H9 (cell line): ENCODE results near the gene PVR. TPM values are rescaled to one million over a fixed set of nuclear protein-coding genes. Genes with fewer than 3 reads are reported as not detected.

Experiments
- DNase-seq: peaks from one replicate; pipeline ENCODE4 v3.0.0-alpha.2; 2017
- H2AFZ ChIP-seq: one replicate; pipeline ENCODE4 v1.6.1; 2013; ENCODE audit warnings: mild to moderate bottlenecking, low read length, control low read depth, moderate library complexity
- H2AK5ac ChIP-seq: 2 replicates; pipeline ENCODE4 v1.6.1; 2013; ENCODE audit warnings: low read length, control low read depth, mixed read lengths; ENCODE audit not compliant: insufficient read length
- H2BK120ac ChIP-seq: one replicate; pipeline ENCODE4 v1.6.1; 2013; ENCODE audit warnings: low read depth, mild to moderate bottlenecking, low read length, control low read depth, inconsistent platforms; ENCODE audit not compliant: poor library complexity, severe bottlenecking
- H2BK12ac ChIP-seq: 2 replicates; pipeline ENCODE4 v1.6.1; 2013; ENCODE audit warnings: low read length, control low read depth, mixed read lengths, low read depth; ENCODE audit not compliant: insufficient read length
- H2BK15ac ChIP-seq: 2 replicates; pipeline ENCODE4 v1.6.1; 2013; ENCODE audit warnings: low read depth, low read length, control low read depth
- H2BK20ac ChIP-seq: one replicate; pipeline ENCODE4 v1.6.1; 2013; ENCODE audit warnings: low read depth, mild to moderate bottlenecking, low read length, control low read depth, inconsistent platforms; ENCODE audit not compliant: poor library complexity, severe bottlenecking
- H2BK5ac ChIP-seq: 2 replicates; pipeline ENCODE4 v1.6.1; 2013; ENCODE audit warnings: low read length, control low read depth, mixed read lengths; ENCODE audit not compliant: insufficient read length
- H3K14ac ChIP-seq: 2 replicates; pipeline ENCODE4 v1.6.1; 2013; ENCODE audit warnings: low read length, control low read depth; ENCODE audit not compliant: insufficient read depth
- H3K18ac ChIP-seq: 2 replicates; pipeline ENCODE4 v1.6.1; 2013; ENCODE audit warnings: low read depth, mild to moderate bottlenecking, mixed read lengths, low read length, control low read depth; ENCODE audit not compliant: insufficient read length
- H3K23ac ChIP-seq: 2 replicates; pipeline ENCODE4 v1.6.1; 2013; ENCODE audit warnings: low read length, control low read depth, mixed read lengths, low read depth; ENCODE audit not compliant: insufficient read length
- H3K23me2 ChIP-seq: 2 replicates; pipeline ENCODE4 v1.6.1; 2013; ENCODE audit warnings: low read depth, mild to moderate bottlenecking, mixed read lengths, low read length, control low read depth; ENCODE audit not compliant: insufficient read length, poor library complexity, severe bottlenecking
- H3K27ac ChIP-seq: 2 replicates; pipeline ENCODE4 v1.5.1; 2013; ENCODE audit warnings: low read length, control low read depth, mixed read lengths, low read depth; ENCODE audit not compliant: insufficient read length
- H3K27me3 ChIP-seq: 2 replicates; pipeline ENCODE4 v1.6.1; 2013; ENCODE audit warnings: low read length, control low read depth, inconsistent platforms; ENCODE audit not compliant: insufficient read depth
- H3K4ac ChIP-seq: 2 replicates; pipeline ENCODE4 v1.6.1; 2013; ENCODE audit warnings: low read depth, mild to moderate bottlenecking, control low read depth, inconsistent platforms, low read length, moderate library complexity
- H3K4me1 ChIP-seq: 2 replicates; pipeline ENCODE4 v1.6.1; 2013; ENCODE audit warnings: low read length, control low read depth, inconsistent platforms; ENCODE audit not compliant: insufficient read depth
- H3K4me2 ChIP-seq: 2 replicates; pipeline ENCODE4 v1.6.1; 2013; ENCODE audit warnings: low read length, control low read depth, mixed read lengths; ENCODE audit not compliant: insufficient read length, insufficient read depth
- H3K56ac ChIP-seq: 2 replicates; pipeline ENCODE4 v1.6.1; 2013; ENCODE audit warnings: low read depth, mild to moderate bottlenecking, mixed read lengths, low read length, control low read depth; ENCODE audit not compliant: insufficient read length
- H3K79me1 ChIP-seq: 2 replicates; pipeline ENCODE4 v1.6.1; 2013; ENCODE audit warnings: low read depth, mild to moderate bottlenecking, moderate library complexity, low read length, control low read depth, inconsistent platforms; ENCODE audit not compliant: insufficient read depth, poor library complexity, severe bottlenecking
- H3K79me2 ChIP-seq: 2 replicates; pipeline ENCODE4 v1.6.1; 2013; ENCODE audit warnings: low read length, control low read depth, inconsistent platforms; ENCODE audit not compliant: insufficient read depth
- H3K9ac ChIP-seq: 2 replicates; pipeline ENCODE4 v1.6.1; 2013; ENCODE audit warnings: low read length, control low read depth, mixed read lengths; ENCODE audit not compliant: insufficient read length; ENCODE audit errors: extremely low read depth
- H3K9me3 ChIP-seq: one replicate; pipeline ENCODE4 v1.6.1; 2013; ENCODE audit warnings: low read depth, low read length, inconsistent platforms; ENCODE audit not compliant: control insufficient read depth
- H3T11ph ChIP-seq: one replicate; pipeline ENCODE4 v1.6.1; 2013; ENCODE audit warnings: mild to moderate bottlenecking, low read length, control low read depth, inconsistent platforms
- H4K20me1 ChIP-seq: one replicate; pipeline ENCODE4 v1.6.1; 2013; ENCODE audit not compliant: control insufficient read depth, insufficient read length, insufficient read depth
- H4K5ac ChIP-seq: 2 replicates; pipeline ENCODE4 v1.6.1; 2013; ENCODE audit warnings: low read depth, mild to moderate bottlenecking, mixed read lengths, low read length, control low read depth; ENCODE audit not compliant: insufficient read length
- H4K8ac ChIP-seq: replicated peaks from 2 replicates; pipeline ENCODE4 v1.6.1; 2013; ENCODE audit warnings: low read length, control low read depth, mixed read lengths, low read depth; ENCODE audit not compliant: insufficient read length
- H4K91ac ChIP-seq: 2 replicates; pipeline ENCODE4 v1.6.1; 2013; ENCODE audit warnings: low read depth, mild to moderate bottlenecking, moderate library complexity, mixed read lengths, low read length, control low read depth; ENCODE audit not compliant: insufficient read length
- H3K27ac Mint-ChIP-seq, 3 experiments: 2 replicates in 2 of 3; 3 replicates in 1 of 3; pipeline ENCODE4 v1.8.0; 2020 to 2021; ENCODE audit warnings: mixed read lengths in 3 of 3, mild to moderate bottlenecking in 1 of 3, moderate library complexity in 1 of 3
- H3K27me3 Mint-ChIP-seq: 2 replicates; pipeline ENCODE4 v1.8.0; 2021; ENCODE audit warnings: low read depth, mild to moderate bottlenecking, moderate library complexity, mixed read lengths
- H3K36me3 Mint-ChIP-seq, 3 experiments: 2 replicates in 2 of 3; 3 replicates in 1 of 3; pipeline ENCODE4 v1.8.0; 2020 to 2021; ENCODE audit warnings: low read depth in 3 of 3, mixed read lengths in 3 of 3; ENCODE audit not compliant: insufficient read depth in 1 of 3
- H3K4me1 Mint-ChIP-seq, 2 experiments: 2 replicates each; pipeline ENCODE4 v1.8.0; 2020; ENCODE audit warnings: mixed read lengths in 2 of 2
- H3K4me3 Mint-ChIP-seq, 2 experiments: 2 replicates in 1 of 2; 3 replicates in 1 of 2; pipeline ENCODE4 v1.8.0; 2020 to 2021; ENCODE audit warnings: mild to moderate bottlenecking in 2 of 2, mixed read lengths in 2 of 2, moderate library complexity in 1 of 2
- H3K9me3 Mint-ChIP-seq, 2 experiments: 2 replicates in 1 of 2; 3 replicates in 1 of 2; pipeline ENCODE4 v1.8.0; 2020; ENCODE audit warnings: mild to moderate bottlenecking in 2 of 2, mixed read lengths in 2 of 2, moderate library complexity in 1 of 2
- CTCF ChIP-seq: fragments of 200-600 bp; sonication (generic); conservative IDR thresholded peaks from 3 replicates; pipeline ENCODE4 v1.8.0; 2021; ENCODE audit warnings: antibody characterized with exemption, mild to moderate bottlenecking
- WGBS: extraction: QIAGEN DNeasy Blood & Tissue Kit; methylation state at CpG from one replicate; pipeline ENCODE4 v1.1.7; 2013; ENCODE audit warnings: missing lambda C conversion rate, low lambda C conversion rate, mixed read lengths; ENCODE audit not compliant: insufficient read length; ENCODE audit errors: extremely low coverage; 5-methylcytosine and 5-hydroxymethylcytosine counted together
- total RNA-seq: library from RNA; stranded (reverse); gene quantifications from 2 replicates; pipeline ENCODE4 v1.2.1, GENCODE V29; 2021

Gene PVR
- total RNA-seq, 1 experiment from 2014 or later, result 29.2 TPM

- no peak overlapping the region for H2AK5ac ChIP-seq
- H3K4me2 ChIP-seq, result no peak overlapping the region
- no peak overlapping the region for H3K56ac ChIP-seq
- Mint-ChIP-seq H3K4me3 (no peak overlapping the region), H3K27me3 (no peaks in the 10 kb centered on the region; the same call in none of the 2 replicates), H3K4me1 (peaks cover 5 to 8% of the 10 kb centered on the region in 2 experiments), H3K9me3 (no peaks in the 10 kb centered on the region; a peak in 1 of 5 replicates), H3K27ac (no peak overlapping the region), H3K36me3 (no peaks in the 10 kb centered on the region)
- no peak overlapping the region for H3K4ac ChIP-seq
- no peak overlapping the region for H4K8ac ChIP-seq
- H2BK20ac ChIP-seq, result no peak overlapping the region
- H3K23ac ChIP-seq, result no peak overlapping the region
- no peaks in the 10 kb centered on the region for H3K79me2 ChIP-seq
- H3K18ac ChIP-seq, result no peak overlapping the region
- H3K14ac ChIP-seq, result no peak overlapping the region
- no CpG with 5 or more reads among the region's 4 CpGs for WGBS
- H2BK15ac ChIP-seq, result no peak overlapping the region
- no peak overlapping the region for H2AFZ ChIP-seq
- no peak overlapping the region for H4K91ac ChIP-seq
- no peaks in the 10 kb centered on the region for H3K9me3 ChIP-seq
- H3K27me3 ChIP-seq, result no peaks in the 10 kb centered on the region; the same call in 1 of the 2 replicates
- no peaks in the 10 kb centered on the region for H3K23me2 ChIP-seq
- H3K9ac ChIP-seq, result no peak overlapping the region
- H3K4me1 ChIP-seq, result no peaks in the 10 kb centered on the region
- H2BK12ac ChIP-seq, result no peak overlapping the region
- DNase-seq, result no peak
- H2BK5ac ChIP-seq, result no peak overlapping the region
- H4K20me1 ChIP-seq, result no peaks in the 10 kb centered on the region
- H3K27ac ChIP-seq, result no peak overlapping the region
- no peak for TF ChIP-seq CTCF
- no peak overlapping the region for H4K5ac ChIP-seq
- no peak overlapping the region for H2BK120ac ChIP-seq
- H3T11ph ChIP-seq, result no peak overlapping the region
- no peaks in the 10 kb centered on the region for H3K79me1 ChIP-seq
Measured at GRCh38 chr19:44673510-44673909, 29.8 kb downstream of the PVR start.
